K562 (cell line): ENCODE data around the gene STUB1. TPM values are rescaled to one million over a fixed set of nuclear protein-coding genes. Genes with fewer than 3 reads are reported as not detected.

Experiments
- FOXM1 ChIP-seq, 2 experiments: fragments of 450-650 bp in 1 of 2; sonication (generic) in 1 of 2; formaldehyde crosslinking in 1 of 2; IDR thresholded peaks; 2 replicates each; pipeline versions ENCODE4 v1.6.1 to v1.9.0; 2017 to 2022; ENCODE audit warnings: low read depth in 2 of 2, mild to moderate bottlenecking in 2 of 2, missing genetic modification reagents in 1 of 2, moderate library complexity in 1 of 2
- HDAC2 ChIP-seq: fragments of 450-650 bp; IDR thresholded peaks from 2 replicates; pipeline ENCODE4 v1.6.1; 2016; ENCODE audit warnings: mild to moderate bottlenecking
- ILF3 ChIP-seq: fragments of 450-650 bp; IDR thresholded peaks from 2 replicates; pipeline ENCODE4 v1.6.1; 2018; ENCODE audit warnings: antibody characterized with exemption, mild to moderate bottlenecking, moderate library complexity, borderline replicate concordance
- L3MBTL2 ChIP-seq: fragments of 450-650 bp; IDR thresholded peaks from 2 replicates; pipeline ENCODE4 v1.6.1; 2016; ENCODE audit warnings: mild to moderate bottlenecking, moderate library complexity
- POLR2A ChIP-seq: fragments of 450-650 bp; conservative IDR thresholded peaks from 2 replicates; pipeline ENCODE4 v1.6.1; 2016
- SIRT6 ChIP-seq: IDR thresholded peaks from one replicate; pipeline ENCODE4 v1.6.1; 2012; ENCODE audit warnings: low read depth, mild to moderate bottlenecking, control low read depth, inconsistent platforms, low read length, moderate library complexity
- SLC30A9 ChIP-seq: fragments of 250-450 bp; sonication (Bioruptor Pico); IDR thresholded peaks from 2 replicates; pipeline ENCODE4 v1.8.0; 2022; ENCODE audit warnings: mild to moderate bottlenecking, moderate library complexity
- STAG1 ChIP-seq: sonication (generic); formaldehyde crosslinking; IDR thresholded peaks from 2 replicates; pipeline ENCODE4 v1.5.0; 2020; ENCODE audit warnings: missing genetic modification reagents, borderline replicate concordance
- ZNF140 ChIP-seq: fragments of 250-450 bp; sonication (Bioruptor Pico); IDR thresholded peaks from 2 replicates; pipeline ENCODE4 v1.8.0; 2021; ENCODE audit warnings: moderate library complexity, mild to moderate bottlenecking, inconsistent platforms
- ZNF589 ChIP-seq: fragments of 200-800 bp; sonication (Bioruptor generic); IDR thresholded peaks from 2 replicates; pipeline ENCODE4 v1.6.1; 2016; ENCODE audit warnings: low read depth, missing genetic modification characterization, missing compliant biosample characterization
- ZNF785 ChIP-seq: fragments of 250-450 bp; sonication (Bioruptor Pico); IDR thresholded peaks from 2 replicates; pipeline ENCODE4 v1.4.0; 2020; ENCODE audit warnings: mild to moderate bottlenecking
- polyA plus RNA-seq, 8 experiments: library from polyadenylated mRNA; depleted of rRNA in 4 of 8; stranded (reverse) in 5 of 8; unstranded in 3 of 8; fragments of >200 nt; fragmentation: Nextera tagmentation in 2 of 8; fragmentation: Illumina TruSeq in 1 of 8; extraction: Ambion mirVana in 2 of 8; extraction: Trizol in 1 of 8; gene quantifications; 2 replicates each; pipeline versions ENCODE4 v1.2.1 to v1.2.3, GENCODE V29; 2011 to 2014; ENCODE audit warnings: inconsistent platforms in 1 of 8, missing spikeins in 1 of 8
- total RNA-seq, 7 experiments: library from RNA; depleted of rRNA in 6 of 7; stranded (reverse); fragments of >200 nt in 6 of 7; fragmentation: Illumina TruSeq in 2 of 7; extraction: Trizol in 2 of 7; gene quantifications; 2 replicates each; pipeline versions ENCODE4 v1.2.1 to v1.2.3, GENCODE V29; 2011 to 2021; ENCODE audit warnings: low replicate concordance in 1 of 7
- TF ChIP-seq, protein P1 (sequence below), 2 experiments: fragments of 450-650 bp; conservative IDR thresholded peaks; 2 replicates each; pipeline ENCODE4 v1.6.1; 2017; ENCODE audit warnings: mild to moderate bottlenecking in 2 of 2, moderate library complexity in 2 of 2
- TF ChIP-seq, protein P2 (sequence below), 2 experiments: IDR thresholded peaks; 2 replicates each; pipeline ENCODE4 v1.6.1; 2011; ENCODE audit warnings: borderline replicate concordance in 1 of 2, control low read depth in 1 of 2, low read depth in 1 of 2, low read length in 1 of 2, mild to moderate bottlenecking in 1 of 2, mixed read lengths in 1 of 2, moderate library complexity in 1 of 2; ENCODE audit not compliant: insufficient read depth in 1 of 2, insufficient read length in 1 of 2, poor library complexity in 1 of 2, severe bottlenecking in 1 of 2; ENCODE audit errors: extremely low read depth in 1 of 2
- TF ChIP-seq, protein P3 (sequence below), 2 experiments: fragments of 450-650 bp in 1 of 2; sonication (generic) in 1 of 2; formaldehyde crosslinking in 1 of 2; IDR thresholded peaks; 2 replicates each; pipeline versions ENCODE4 v1.7.1 to v1.9.0; 2016 to 2022; ENCODE audit warnings: inconsistent platforms in 1 of 2, mild to moderate bottlenecking in 1 of 2, missing genetic modification reagents in 1 of 2

STUB1 gene
- total and polyA plus RNA-seq, 9 of the 15 experiments (the other 6 are each of a cell fraction or from before 2014, with no cell fraction given) = 10.6 to 251 (median 152) TPM

GRCh38 chr16:674968-675883, 5.0 kb upstream of the STUB1 start, which contains the start of gene RHBDL1 (continued):
- TF ChIP-seq SLC30A9 (CRISPR knock-in tag) = no peak
- TF ChIP-seq, protein P1, sequence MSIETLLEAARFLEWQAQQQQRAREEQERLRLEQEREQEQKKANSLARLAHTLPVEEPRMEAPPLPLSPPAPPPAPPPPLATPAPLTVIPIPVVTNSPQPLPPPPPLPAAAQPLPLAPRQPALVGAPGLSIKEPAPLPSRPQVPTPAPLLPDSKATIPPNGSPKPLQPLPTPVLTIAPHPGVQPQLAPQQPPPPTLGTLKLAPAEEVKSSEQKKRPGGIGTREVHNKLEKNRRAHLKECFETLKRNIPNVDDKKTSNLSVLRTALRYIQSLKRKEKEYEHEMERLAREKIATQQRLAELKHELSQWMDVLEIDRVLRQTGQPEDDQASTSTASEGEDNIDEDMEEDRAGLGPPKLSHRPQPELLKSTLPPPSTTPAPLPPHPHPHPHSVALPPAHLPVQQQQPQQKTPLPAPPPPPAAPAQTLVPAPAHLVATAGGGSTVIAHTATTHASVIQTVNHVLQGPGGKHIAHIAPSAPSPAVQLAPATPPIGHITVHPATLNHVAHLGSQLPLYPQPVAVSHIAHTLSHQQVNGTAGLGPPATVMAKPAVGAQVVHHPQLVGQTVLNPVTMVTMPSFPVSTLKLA (conservative IDR thresholded peaks at IDR 0.05) = peak; percentile 73 to 85
- TF ChIP-seq, protein P2, sequence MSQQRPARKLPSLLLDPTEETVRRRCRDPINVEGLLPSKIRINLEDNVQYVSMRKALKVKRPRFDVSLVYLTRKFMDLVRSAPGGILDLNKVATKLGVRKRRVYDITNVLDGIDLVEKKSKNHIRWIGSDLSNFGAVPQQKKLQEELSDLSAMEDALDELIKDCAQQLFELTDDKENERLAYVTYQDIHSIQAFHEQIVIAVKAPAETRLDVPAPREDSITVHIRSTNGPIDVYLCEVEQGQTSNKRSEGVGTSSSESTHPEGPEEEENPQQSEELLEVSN (IDR thresholded peaks at IDR 0.05; ENCODE audit: borderline replicate concordance in 1 of 2, extremely low read depth in 1 of 2, insufficient read depth in 1 of 2, insufficient read length in 1 of 2, low read depth in 1 of 2, low read length in 1 of 2, poor library complexity in 1 of 2, severe bottlenecking in 1 of 2) = peak in 1 of 2 experiments; percentile 65
- TF ChIP-seq ZNF140 (CRISPR knock-in tag) = no peak
- no peak for TF ChIP-seq STAG1
- peak; percentile 77 for TF ChIP-seq POLR2A
- TF ChIP-seq L3MBTL2 = peak; percentile 42; the same call in 1 of the 2 replicates
- TF ChIP-seq, protein P3, sequence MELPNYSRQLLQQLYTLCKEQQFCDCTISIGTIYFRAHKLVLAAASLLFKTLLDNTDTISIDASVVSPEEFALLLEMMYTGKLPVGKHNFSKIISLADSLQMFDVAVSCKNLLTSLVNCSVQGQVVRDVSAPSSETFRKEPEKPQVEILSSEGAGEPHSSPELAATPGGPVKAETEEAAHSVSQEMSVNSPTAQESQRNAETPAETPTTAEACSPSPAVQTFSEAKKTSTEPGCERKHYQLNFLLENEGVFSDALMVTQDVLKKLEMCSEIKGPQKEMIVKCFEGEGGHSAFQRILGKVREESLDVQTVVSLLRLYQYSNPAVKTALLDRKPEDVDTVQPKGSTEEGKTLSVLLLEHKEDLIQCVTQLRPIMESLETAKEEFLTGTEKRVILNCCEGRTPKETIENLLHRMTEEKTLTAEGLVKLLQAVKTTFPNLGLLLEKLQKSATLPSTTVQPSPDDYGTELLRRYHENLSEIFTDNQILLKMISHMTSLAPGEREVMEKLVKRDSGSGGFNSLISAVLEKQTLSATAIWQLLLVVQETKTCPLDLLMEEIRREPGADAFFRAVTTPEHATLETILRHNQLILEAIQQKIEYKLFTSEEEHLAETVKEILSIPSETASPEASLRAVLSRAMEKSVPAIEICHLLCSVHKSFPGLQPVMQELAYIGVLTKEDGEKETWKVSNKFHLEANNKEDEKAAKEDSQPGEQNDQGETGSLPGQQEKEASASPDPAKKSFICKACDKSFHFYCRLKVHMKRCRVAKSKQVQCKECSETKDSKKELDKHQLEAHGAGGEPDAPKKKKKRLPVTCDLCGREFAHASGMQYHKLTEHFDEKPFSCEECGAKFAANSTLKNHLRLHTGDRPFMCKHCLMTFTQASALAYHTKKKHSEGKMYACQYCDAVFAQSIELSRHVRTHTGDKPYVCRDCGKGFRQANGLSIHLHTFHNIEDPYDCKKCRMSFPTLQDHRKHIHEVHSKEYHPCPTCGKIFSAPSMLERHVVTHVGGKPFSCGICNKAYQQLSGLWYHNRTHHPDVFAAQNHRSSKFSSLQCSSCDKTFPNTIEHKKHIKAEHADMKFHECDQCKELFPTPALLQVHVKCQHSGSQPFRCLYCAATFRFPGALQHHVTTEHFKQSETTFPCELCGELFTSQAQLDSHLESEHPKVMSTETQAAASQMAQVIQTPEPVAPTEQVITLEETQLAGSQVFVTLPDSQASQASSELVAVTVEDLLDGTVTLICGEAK (IDR thresholded peaks at IDR 0.05) = 0 out of 2 replicates have a peak, but pooled peaks have one; percentile 19
- TF ChIP-seq, protein P3 (CRISPR knock-in tag; IDR thresholded peaks at IDR 0.05) = no peak
- no peak for TF ChIP-seq FOXM1 (IDR thresholded peaks at IDR 0.05; ENCODE audit: low read depth)
- 0 out of 2 replicates have a peak, but pooled peaks have one; percentile 43 for TF ChIP-seq FOXM1 (CRISPR knock-in tag; IDR thresholded peaks at IDR 0.05; ENCODE audit: low read depth)
- no peak for TF ChIP-seq SIRT6
- no peak for TF ChIP-seq ILF3
- peak; percentile 94 for TF ChIP-seq HDAC2
- TF ChIP-seq ZNF589 (CRISPR knock-in tag) = no peak
- TF ChIP-seq ZNF785 = no peak
